GM18517 (cell line): Measurements from ENCODE around the gene IFITM10.

Experiments
- ATAC-seq: cut with Tn5 transposase; IDR thresholded peaks from one replicate; pipeline ENCODE4 v1.9.1; 2021; ENCODE audit warnings: mild to moderate bottlenecking, moderate library complexity; ENCODE audit not compliant: unreplicated experiment

IFITM10 gene

GRCh38 chr11:1742371-1742770 is 8.0 kb downstream of the IFITM10 start:
- ATAC-seq: no peak

GRCh38 chr11:1741741-1742140 is 8.7 kb downstream of the IFITM10 start:
- ATAC-seq: no peak

- no peak for ATAC-seq
These were observed 9.4 kb downstream of the IFITM10 start for GRCh38 chr11:1740786-1741530.

- ATAC-seq: no peak
These were observed 10.8 kb downstream of the IFITM10 start for GRCh38 chr11:1739576-1739975.

GRCh38 chr11:1738380-1738779 is 12.0 kb downstream of the IFITM10 start:
- ATAC-seq: no peak

- ATAC-seq: no peak
These were observed 13.2 kb downstream of the IFITM10 start for GRCh38 chr11:1737080-1737757.

GRCh38 chr11:1736447-1736992 is 13.9 kb downstream of the IFITM10 start:
- ATAC-seq: no peak

GRCh38 chr11:1735271-1735670 is 15.1 kb downstream of the IFITM10 start:
- no peak for ATAC-seq

GRCh38 chr11:1734641-1735081 is 15.7 kb downstream of the IFITM10 start:
- no peak for ATAC-seq

- no peak for ATAC-seq
These were observed 16.4 kb downstream of the IFITM10 start for GRCh38 chr11:1733716-1734640.

- no peak for ATAC-seq
These were observed 17.2 kb downstream of the IFITM10 start for GRCh38 chr11:1733009-1733715.

GRCh38 chr11:1732418-1733008 is 17.9 kb downstream of the IFITM10 start:
- ATAC-seq: no peak

- no peak for ATAC-seq
These were observed 18.8 kb downstream of the IFITM10 start for GRCh38 chr11:1731451-1732059.

GRCh38 chr11:1730059-1730629 is 20.3 kb downstream of the IFITM10 start:
- ATAC-seq: no peak

- ATAC-seq: no peak
These were observed 20.7 kb downstream of the IFITM10 start for GRCh38 chr11:1729692-1730011.

GRCh38 chr11:1728931-1729691 is 21.3 kb downstream of the IFITM10 start:
- no peak for ATAC-seq

- no peak for ATAC-seq
These were observed 22.1 kb downstream of the IFITM10 start for GRCh38 chr11:1728301-1728700.

GRCh38 chr11:1727861-1728260 is 22.5 kb downstream of the IFITM10 start:
- no peak for ATAC-seq
